SU-DHL-6 (cell line): Measurements from ENCODE around the gene ADAMTS19.
A peak's percentile ranks its signal among the peaks of the same experiment; 100 is the strongest.

Experiments used
- H2AFZ ChIP-seq: fragments of 200-600 bp; sonication (generic); 2 replicates; pipeline ENCODE4 v1.6.1; 2014; ENCODE audit warnings: low read depth, mild to moderate bottlenecking, moderate library complexity, mixed read lengths, antibody characterized with exemption, low read length; ENCODE audit not compliant: severe bottlenecking
- H3F3A ChIP-seq: fragments of 200-600 bp; shearing (Covaris generic); 2 replicates; pipeline ENCODE4 v1.6.0; 2016; ENCODE audit warnings: antibody characterized with exemption, mild to moderate bottlenecking; ENCODE audit not compliant: insufficient read depth
- H3K27ac ChIP-seq: fragments of 200-600 bp; sonication (generic); 2 replicates; pipeline ENCODE4 v1.5.1; 2016; ENCODE audit warnings: low read depth, mild to moderate bottlenecking, low read length, moderate library complexity, mixed read lengths
- H3K27me3 ChIP-seq: fragments of 200-600 bp; sonication (generic), shearing (Covaris generic); 2 replicates; pipeline ENCODE4 v1.6.0; 2014; ENCODE audit warnings: mild to moderate bottlenecking, low read length
- H3K36me3 ChIP-seq: fragments of 200-600 bp; sonication (generic); 2 replicates; pipeline ENCODE4 v1.6.1; 2014; ENCODE audit warnings: mild to moderate bottlenecking, low read length, mixed read lengths
- H3K4me2 ChIP-seq: fragments of 300-600, 200-600 bp; shearing (Covaris generic), sonication (generic); 2 replicates; pipeline ENCODE4 v1.6.0; 2014; ENCODE audit warnings: low read length, low read depth, mild to moderate bottlenecking; ENCODE audit not compliant: poor library complexity, severe bottlenecking
- H3K4me3 ChIP-seq: fragments of 200-600 bp; sonication (generic); 2 replicates; pipeline ENCODE4 v1.5.1; 2014; ENCODE audit warnings: antibody characterized with exemption, low read length, mild to moderate bottlenecking, mixed read lengths; ENCODE audit not compliant: insufficient read depth, poor library complexity, severe bottlenecking
- H3K79me2 ChIP-seq: fragments of 200-600 bp; sonication (generic); 2 replicates; pipeline ENCODE4 v1.6.1; 2014; ENCODE audit warnings: mild to moderate bottlenecking, low read length, moderate library complexity; ENCODE audit not compliant: insufficient read depth
- H3K9ac ChIP-seq: fragments of 200-600 bp; sonication (generic); 2 replicates; pipeline ENCODE4 v1.7.0; 2014; ENCODE audit warnings: mild to moderate bottlenecking, low read length
- H3K9me2 ChIP-seq: fragments of 200-600 bp; sonication (generic); replicated peaks from 2 replicates; pipeline ENCODE4 v1.6.1; 2014; ENCODE audit warnings: low read length; ENCODE audit not compliant: insufficient read depth
- H3K9me3 ChIP-seq: fragments of 200-600 bp; sonication (generic); 2 replicates; pipeline ENCODE4 v1.6.1; 2014; ENCODE audit warnings: low read length, mixed read lengths; ENCODE audit not compliant: insufficient read depth
- H4K20me1 ChIP-seq: fragments of 200-600 bp; sonication (generic); 2 replicates; pipeline ENCODE4 v1.6.1; 2014; ENCODE audit warnings: low read depth, mild to moderate bottlenecking, antibody characterized with exemption, low read length, moderate library complexity, mixed read lengths
- EZH2phosphoT487 ChIP-seq: fragments of 200-600 bp; sonication (generic), shearing (Covaris generic); conservative IDR thresholded peaks from 2 replicates; pipeline ENCODE4 v1.6.1; 2018; ENCODE audit warnings: mild to moderate bottlenecking, antibody characterized with exemption, low read length, moderate library complexity, mixed read lengths
- TF ChIP-seq, protein P1 (sequence below): fragments of 200-600 bp; sonication (generic); IDR thresholded peaks from one replicate; pipeline ENCODE4 v1.5.1; 2017; ENCODE audit warnings: antibody characterized with exemption, mild to moderate bottlenecking, low read length, moderate library complexity; ENCODE audit not compliant: insufficient read depth, poor library complexity, severe bottlenecking

ADAMTS19 gene

DNA sequence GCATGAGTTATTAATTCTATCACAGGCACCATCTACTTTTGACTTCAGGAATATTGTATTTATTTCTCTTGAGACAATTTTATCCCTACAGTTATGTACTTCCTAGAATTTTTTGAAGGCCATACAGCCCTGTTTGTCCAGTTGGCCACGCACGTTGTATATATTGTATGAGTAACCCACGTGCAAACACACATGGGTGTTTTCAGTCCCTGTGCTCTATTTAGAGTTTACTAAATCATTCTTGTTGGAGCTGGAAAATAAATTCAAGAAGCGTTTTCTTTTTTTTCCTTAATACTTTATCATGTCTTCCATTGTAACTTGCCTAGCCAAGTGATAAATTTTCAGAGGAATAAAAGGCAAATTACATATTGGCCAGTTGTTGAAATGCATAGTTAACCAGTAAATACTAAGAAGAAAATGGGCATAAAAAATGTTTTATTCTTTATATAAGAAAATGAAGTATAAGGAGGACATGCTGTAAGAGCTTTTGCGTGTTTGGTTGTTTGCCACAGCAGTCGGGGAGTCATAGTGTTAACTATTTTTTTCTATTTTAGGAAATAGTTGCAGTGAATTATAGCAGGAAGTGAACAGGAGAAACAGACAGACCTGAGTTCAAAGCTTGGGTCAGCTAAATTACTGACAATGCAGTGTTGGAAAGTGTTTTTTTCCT, 201.4 kb downstream of the ADAMTS19 start:
- H3K27me3 ChIP-seq: no peaks in the 10 kb centered on the region
- H3K79me2 ChIP-seq: no peaks in the 10 kb centered on the region
- no peaks in the 10 kb centered on the region for H3K9me3 ChIP-seq
- TF ChIP-seq EZH2phosphoT487: no peak
- TF ChIP-seq, protein P1, sequence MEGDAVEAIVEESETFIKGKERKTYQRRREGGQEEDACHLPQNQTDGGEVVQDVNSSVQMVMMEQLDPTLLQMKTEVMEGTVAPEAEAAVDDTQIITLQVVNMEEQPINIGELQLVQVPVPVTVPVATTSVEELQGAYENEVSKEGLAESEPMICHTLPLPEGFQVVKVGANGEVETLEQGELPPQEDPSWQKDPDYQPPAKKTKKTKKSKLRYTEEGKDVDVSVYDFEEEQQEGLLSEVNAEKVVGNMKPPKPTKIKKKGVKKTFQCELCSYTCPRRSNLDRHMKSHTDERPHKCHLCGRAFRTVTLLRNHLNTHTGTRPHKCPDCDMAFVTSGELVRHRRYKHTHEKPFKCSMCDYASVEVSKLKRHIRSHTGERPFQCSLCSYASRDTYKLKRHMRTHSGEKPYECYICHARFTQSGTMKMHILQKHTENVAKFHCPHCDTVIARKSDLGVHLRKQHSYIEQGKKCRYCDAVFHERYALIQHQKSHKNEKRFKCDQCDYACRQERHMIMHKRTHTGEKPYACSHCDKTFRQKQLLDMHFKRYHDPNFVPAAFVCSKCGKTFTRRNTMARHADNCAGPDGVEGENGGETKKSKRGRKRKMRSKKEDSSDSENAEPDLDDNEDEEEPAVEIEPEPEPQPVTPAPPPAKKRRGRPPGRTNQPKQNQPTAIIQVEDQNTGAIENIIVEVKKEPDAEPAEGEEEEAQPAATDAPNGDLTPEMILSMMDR: no peak
- H2AFZ ChIP-seq: no peak overlapping the region
- no peak overlapping the region for H3K4me3 ChIP-seq
- no peak overlapping the region for H3K9ac ChIP-seq
- H4K20me1 ChIP-seq: no peaks in the 10 kb centered on the region
- no peak overlapping the region for H3K27ac ChIP-seq
- no peaks in the 10 kb centered on the region for H3K9me2 ChIP-seq
- no peaks in the 10 kb centered on the region for H3K36me3 ChIP-seq
- no peak overlapping the region for H3K4me2 ChIP-seq
- no peaks in the 10 kb centered on the region for H3F3A ChIP-seq

DNA sequence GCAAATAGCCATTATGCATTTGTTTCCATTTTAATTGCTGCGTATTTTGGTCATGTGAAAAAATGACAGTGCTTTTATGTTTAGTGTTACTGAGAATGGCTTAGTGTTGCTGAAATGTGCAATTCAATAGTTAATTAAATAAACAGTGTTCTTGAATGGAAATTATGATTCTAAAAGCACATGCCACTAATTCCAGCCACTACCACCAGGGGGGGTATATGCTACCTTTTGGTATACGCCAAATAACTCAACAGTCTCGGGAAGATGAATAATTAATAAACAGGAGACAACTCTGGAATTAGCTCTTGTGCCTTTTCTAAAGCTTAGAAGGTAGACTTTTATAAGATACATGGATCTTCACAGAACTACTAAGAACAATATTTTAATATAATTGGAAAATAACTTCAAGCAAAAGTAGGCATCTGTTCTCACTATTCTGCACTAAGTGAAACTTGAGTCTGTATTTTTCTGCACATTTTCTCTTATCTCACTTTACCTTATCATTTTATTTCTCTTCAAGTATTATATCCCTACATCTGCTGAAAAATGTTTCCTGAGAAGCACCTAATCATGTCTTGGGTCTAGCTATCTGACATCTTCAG, 204.3 kb downstream of the ADAMTS19 start:
- Histone ChIP-seq H3K79me2 (no peaks in the 10 kb centered on the region), H3K4me3 (no peak overlapping the region), H2AFZ (no peak overlapping the region), H3K9ac (no peak overlapping the region), H3F3A (no peaks in the 10 kb centered on the region), H3K27me3 (no peaks in the 10 kb centered on the region), H3K4me2 (no peak overlapping the region), H4K20me1 (no peaks in the 10 kb centered on the region), H3K36me3 (no peaks in the 10 kb centered on the region), H3K9me2 (no peaks in the 10 kb centered on the region), H3K27ac (no peak overlapping the region), H3K9me3 (no peaks in the 10 kb centered on the region)
- TF ChIP-seq, protein P1: peak; percentile 73
- no peak for TF ChIP-seq EZH2phosphoT487

DNA sequence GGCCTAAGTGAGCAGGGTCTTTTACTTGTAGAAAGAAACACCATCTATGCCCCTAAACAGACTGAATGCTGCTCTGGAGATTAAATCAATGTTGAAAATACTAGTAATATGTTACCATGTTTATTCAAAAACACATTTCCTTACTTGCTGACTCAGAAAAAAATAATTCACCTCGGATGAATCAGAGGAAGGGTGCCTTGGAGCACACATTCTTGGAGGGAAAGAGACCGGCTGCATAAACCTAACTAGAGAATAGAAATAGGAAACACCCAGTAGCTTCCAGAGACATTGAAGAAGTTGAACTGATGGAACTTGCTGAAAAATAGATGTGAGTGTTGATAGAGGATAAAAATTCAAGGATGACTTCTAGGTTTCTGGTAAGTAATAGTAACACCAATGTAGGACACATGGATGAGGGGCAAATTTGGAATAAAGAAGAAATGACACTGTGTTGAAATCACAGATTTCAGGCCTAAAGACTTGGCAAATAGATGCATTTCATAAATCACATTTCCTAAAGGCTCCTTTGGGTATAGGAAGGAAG, 210.9 kb downstream of the ADAMTS19 start:
- Histone ChIP-seq H4K20me1 (no peaks in the 10 kb centered on the region), H3F3A (no peaks in the 10 kb centered on the region), H3K36me3 (no peaks in the 10 kb centered on the region), H3K4me2 (no peak overlapping the region), H3K27ac (no peak overlapping the region), H3K4me3 (no peak overlapping the region), H3K9me2 (no peaks in the 10 kb centered on the region), H2AFZ (no peak overlapping the region), H3K9me3 (no peaks in the 10 kb centered on the region), H3K9ac (no peak overlapping the region), H3K27me3 (no peaks in the 10 kb centered on the region), H3K79me2 (no peaks in the 10 kb centered on the region)
- TF ChIP-seq, protein P1: no peak
- no peak for TF ChIP-seq EZH2phosphoT487
